ENCODE results near the gene ZNF511.
"Not testable (repeated sequence)": the region's sequence is repeated elsewhere in the genome, so short reads cannot be mapped to it uniquely, and the experiment has no call there.

The ZNF511 gene

GRCh38 chr10:133316732-133317131 is 8.0 kb downstream of the ZNF511 start:
- DNase-seq: no peak

GRCh38 chr10:133318494-133319127 is 9.9 kb downstream of the ZNF511 start:
- DNase-seq: peak; percentile 50 to 56

GRCh38 chr10:133320852-133321422 is 12.2 kb downstream of the ZNF511 start:
- not testable (repeated sequence) for DNase-seq

GRCh38 chr10:133322064-133322709 is 13.5 kb downstream of the ZNF511 start:
- not testable (repeated sequence) for DNase-seq

GRCh38 chr10:133324198-133324792 is 15.6 kb downstream of the ZNF511 start:
- no peak for DNase-seq

GRCh38 chr10:133324857-133325260 is 16.1 kb downstream of the ZNF511 start:
- no peak for DNase-seq

- DNase-seq: no peak
Measured at GRCh38 chr10:133325440-133326222, 16.9 kb downstream of the ZNF511 start.

GRCh38 chr10:133326223-133326551 is 17.5 kb downstream of the ZNF511 start:
- no peak for DNase-seq

GRCh38 chr10:133326745-133327650 is 18.3 kb downstream of the ZNF511 start:
- DNase-seq: no peak

GRCh38 chr10:133327651-133328357 is 19.1 kb downstream of the ZNF511 start:
- DNase-seq: no peak

GRCh38 chr10:133328358-133329343 is 19.9 kb downstream of the ZNF511 start:
- no peak for DNase-seq

- DNase-seq: peak; percentile 22 to 72
Measured at GRCh38 chr10:133329491-133330202, 20.9 kb downstream of the ZNF511 start.

- DNase-seq: no peak
Measured at GRCh38 chr10:133332936-133333699, 24.4 kb downstream of the ZNF511 start.

GRCh38 chr10:133334503-133335245 is 26.0 kb downstream of the ZNF511 start:
- DNase-seq: no peak

- DNase-seq: no peak
Measured at GRCh38 chr10:133335246-133336117, 26.8 kb downstream of the ZNF511 start.

GRCh38 chr10:133336118-133336576 is 27.4 kb downstream of the ZNF511 start:
- no peak for DNase-seq
